Stimulated activated CD4-positive, alpha-beta T cell treated with anti-CD3 and anti-CD28 coated beads, Interleukin-1b, Interleukin-23, amount 100 ng/mL, for 1 hour (primary cell): ENCODE data around the gene TRIM37.
"Not testable (repeated sequence)": the region's sequence is repeated elsewhere in the genome, so short reads cannot be mapped to it uniquely, and the experiment has no call there.

Experiments
- DNase-seq, 2 donors: peaks; one replicate each; pipeline ENCODE4 v3.0.0-alpha.2; 2020; ENCODE audit warnings: low read depth in 2 of 2

TRIM37 gene

GRCh38 chr17:58993311-58993710 lies 113.4 kb downstream of the TRIM37 start:
- no peak for DNase-seq

DNA sequence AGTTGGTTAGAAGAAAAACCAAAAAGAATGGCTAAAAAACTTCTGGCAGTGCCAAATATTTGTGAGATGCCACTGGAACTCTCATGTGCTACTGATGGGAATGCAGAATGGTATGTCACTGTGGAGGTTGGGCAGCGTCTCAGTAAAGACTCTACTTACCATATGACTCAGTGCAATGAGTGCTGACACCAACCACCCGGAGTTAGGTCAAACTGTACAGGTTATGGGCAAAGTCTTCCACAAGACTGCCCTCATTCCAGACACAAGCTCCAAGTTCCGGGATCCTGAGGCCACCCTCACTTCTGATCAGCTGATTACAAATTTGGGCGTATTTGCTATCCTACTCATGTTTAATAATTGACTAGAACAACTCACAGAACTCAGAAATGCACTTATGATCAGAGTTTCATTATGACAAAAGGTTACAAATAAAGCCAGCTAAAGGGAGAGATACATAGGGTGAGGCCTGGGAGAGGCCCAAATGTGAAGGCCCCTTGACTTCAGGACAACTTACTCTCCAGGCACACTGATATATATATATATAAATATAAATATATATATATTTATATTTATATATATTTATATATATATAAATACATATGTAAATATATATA lies 114.9 kb downstream of the TRIM37 start:
- DNase-seq: no peak

- DNase-seq: no peak
These were observed 117.1 kb downstream of the TRIM37 start for GRCh38 chr17:58989629-58990028.

GRCh38 chr17:58985971-58986370 lies 120.7 kb downstream of the TRIM37 start:
- DNase-seq: no peak

GRCh38 chr17:58985367-58985766 lies 121.3 kb downstream of the TRIM37 start:
- DNase-seq: no peak

DNA sequence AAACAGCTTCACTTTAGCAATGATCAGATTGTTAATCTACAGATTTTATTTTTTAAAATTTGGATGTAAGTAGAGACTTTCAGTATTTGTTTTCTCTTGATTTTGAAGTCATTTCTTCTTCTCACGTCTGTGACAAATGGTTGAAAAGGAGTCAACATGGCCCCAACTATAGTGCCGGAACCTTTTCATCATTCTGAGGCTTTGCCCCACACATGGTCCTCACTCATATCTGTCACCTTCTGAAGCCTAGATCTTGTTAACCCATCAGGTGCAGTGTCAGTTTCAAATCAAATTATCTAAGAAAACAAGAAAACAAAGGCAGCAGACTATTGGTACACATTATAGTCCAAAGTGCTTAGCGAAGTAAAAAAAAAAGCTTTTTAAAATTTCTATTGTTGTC lies 124.1 kb downstream of the TRIM37 start:
- DNase-seq: no peak

GRCh38 chr17:58980706-58981481 lies 125.8 kb downstream of the TRIM37 start:
- no peak for DNase-seq

GRCh38 chr17:58976541-58976940 lies 130.1 kb downstream of the TRIM37 start:
- no peak for DNase-seq

DNA sequence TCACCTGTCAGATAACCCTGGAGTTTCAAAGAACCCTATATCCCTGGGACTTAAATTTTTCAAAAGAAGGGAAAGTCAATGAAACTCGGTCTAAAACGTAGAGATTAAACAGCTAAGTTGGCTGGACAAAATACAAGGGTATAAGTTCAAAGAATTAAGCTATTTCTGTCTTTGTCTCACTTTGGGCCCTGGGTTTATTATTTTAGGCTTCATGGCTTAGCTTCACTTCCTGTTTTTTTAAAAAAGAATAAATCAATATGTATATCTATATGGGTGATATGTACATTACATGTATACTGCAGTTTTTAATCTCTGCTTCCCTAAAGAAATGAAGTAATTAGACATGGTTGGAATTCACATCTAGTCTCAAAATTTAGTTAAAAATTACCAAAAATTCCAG lies 132.3 kb downstream of the TRIM37 start:
- DNase-seq: no peak

DNA sequence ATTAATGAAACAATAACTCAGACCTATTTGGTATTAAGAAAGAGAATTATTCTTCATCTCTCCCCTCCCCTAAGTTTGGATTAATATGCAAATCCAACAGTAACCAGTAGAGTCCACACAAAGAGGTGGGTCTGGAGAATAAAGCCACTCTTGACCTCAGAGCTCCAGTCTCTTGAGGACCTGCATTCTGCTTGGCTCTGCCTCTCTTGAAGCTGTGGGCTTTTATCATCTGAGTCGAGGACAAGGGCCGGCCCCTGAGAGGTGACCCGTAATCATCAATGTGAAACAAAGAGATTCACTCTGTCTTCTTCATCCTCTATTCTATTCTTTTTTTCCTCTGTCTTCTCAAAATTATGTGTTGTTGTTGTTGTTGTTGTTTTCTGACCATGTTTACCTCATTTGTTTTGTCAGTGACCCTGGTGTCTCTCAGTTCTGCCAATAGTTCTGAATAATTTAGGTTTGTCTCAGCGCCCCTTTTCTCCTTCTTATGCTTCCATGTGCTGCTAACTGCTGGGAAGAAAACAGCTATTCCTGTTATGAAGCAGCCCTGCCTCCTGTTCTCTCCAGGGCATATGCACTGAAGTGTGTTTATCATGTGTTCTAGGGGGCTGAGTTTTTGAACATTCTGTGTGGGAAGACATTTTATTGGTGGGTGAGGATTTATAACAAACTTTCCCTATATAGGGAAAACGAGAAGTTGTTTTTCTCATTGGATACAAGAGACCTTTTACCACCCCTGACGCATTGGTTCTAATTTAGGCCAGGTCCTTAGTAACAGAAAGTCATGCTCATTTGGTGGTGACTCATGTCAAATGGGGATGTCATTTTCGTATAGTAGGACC lies 135.8 kb downstream of the TRIM37 start:
- DNase-seq: no peak

- no peak for DNase-seq
These were observed 137.1 kb downstream of the TRIM37 start for GRCh38 chr17:58969612-58970011.

- no peak for DNase-seq
These were observed 137.5 kb downstream of the TRIM37 start for GRCh38 chr17:58969156-58969555.

DNA sequence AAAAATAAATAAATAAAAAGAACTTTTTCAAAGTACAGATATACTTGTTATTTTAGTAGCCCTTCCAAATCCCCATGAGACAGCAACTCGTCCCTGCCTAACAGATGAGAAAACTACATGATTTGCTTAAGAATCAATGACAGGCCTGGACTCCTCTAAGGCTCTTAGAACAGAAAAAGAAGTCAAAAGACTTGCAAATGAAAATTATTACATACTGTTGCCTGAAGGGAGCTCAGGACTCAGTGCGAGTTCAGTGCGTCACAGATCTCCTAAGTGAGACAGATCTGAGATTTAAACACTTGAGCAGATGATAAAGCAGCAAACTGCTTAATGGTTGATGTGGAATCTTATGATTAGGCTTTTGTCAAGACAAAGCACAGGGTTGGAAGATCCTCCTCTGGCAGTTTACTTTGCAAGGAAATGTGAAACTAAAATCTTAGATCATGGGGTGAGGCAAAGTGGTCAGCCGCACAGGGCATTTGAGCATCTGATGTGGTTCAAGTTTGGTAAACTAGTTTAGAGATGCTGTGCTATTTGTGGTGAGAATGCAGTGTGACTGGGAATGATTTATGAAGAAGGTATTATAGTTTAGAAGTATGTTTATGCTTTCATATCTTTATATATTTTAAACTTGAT lies 138.1 kb downstream of the TRIM37 start:
- no peak for DNase-seq

GRCh38 chr17:58966208-58966607 lies 140.5 kb downstream of the TRIM37 start:
- no peak for DNase-seq

DNA sequence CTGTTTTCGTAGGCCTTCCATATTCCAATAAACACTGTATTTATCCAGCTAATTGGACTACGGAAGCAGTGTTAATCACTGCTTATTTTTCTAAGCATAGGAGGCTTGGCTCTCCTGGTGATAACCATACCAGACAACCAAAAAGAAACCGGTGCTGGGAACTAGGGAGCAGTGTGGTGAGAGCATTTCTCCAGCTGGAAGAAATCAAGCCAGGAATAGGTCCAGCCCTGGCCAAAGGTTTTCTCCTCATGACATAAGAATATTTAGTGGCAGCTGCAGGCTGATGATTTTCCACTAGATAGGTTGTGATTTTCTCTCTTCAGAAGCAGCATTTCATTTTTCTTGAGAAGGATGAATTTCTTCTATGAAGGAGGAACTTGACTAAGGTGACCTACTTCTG lies 141.5 kb downstream of the TRIM37 start:
- DNase-seq: no peak

- DNase-seq: no peak
These were observed 146.6 kb downstream of the TRIM37 start for GRCh38 chr17:58960068-58960467.

DNA sequence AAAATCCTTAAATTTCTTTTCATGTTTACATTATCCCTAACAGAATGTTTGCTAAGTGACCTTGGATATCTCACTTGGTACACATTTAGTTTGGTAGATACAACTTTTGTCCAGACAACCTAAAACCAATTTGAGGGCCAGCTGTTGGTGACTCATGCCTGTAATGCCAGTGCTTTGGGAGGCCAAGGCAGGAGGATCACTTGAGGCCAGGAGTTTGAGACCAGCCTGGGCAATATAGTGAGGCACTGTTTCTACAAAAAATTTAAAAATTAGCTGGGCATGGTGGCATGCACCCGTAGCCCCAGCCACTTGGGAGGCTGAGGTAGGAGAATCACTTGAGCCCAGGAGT lies 149.0 kb downstream of the TRIM37 start:
- DNase-seq: not testable (repeated sequence)

GRCh38 chr17:58956997-58957724 lies 149.5 kb downstream of the TRIM37 start:
- no peak for DNase-seq

- not testable (repeated sequence) for DNase-seq
These were observed 152.3 kb downstream of the TRIM37 start for GRCh38 chr17:58954358-58954757.

DNA sequence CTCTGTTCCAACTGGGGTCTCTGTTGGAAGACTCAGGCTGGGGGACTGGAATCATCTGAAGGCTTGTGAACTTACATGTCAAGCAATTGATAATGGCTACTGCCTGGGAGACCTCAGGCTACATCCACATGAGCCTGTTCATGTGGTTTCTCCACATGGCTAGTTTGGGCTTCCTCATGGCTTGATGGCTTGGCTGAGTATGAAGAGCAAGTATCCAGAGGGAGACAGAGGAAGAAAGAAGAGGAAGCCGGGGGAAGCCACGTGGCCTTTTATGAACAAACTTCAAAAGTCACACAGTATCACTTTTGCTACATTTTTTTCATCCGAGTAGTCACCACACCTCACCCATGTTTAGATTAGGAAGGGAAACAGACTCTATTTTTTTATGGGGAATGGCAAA lies 158.9 kb downstream of the TRIM37 start:
- DNase-seq: no peak

GRCh38 chr17:58947411-58947810 lies 159.3 kb downstream of the TRIM37 start:
- DNase-seq: no peak

GRCh38 chr17:58944166-58944565 lies 162.5 kb downstream of the TRIM37 start:
- no peak for DNase-seq
